Heart left ventricle (tissue), 16 donors: ENCODE data around the gene PRCC. TPM values are rescaled to one million over a fixed set of nuclear protein-coding genes. Genes with fewer than 3 reads are reported as not detected.

Experiments used
- ATAC-seq, 4 donors: fragments of 200-7000 bp; cut with Tn5 transposase; one replicate each; pipeline ENCODE4 v1.9.1; 2020 to 2022; ENCODE audit warnings: moderate library complexity in 4 of 4, mild to moderate bottlenecking in 3 of 4, moderate number of reproducible peaks in 1 of 4
- DNase-seq, 5 donors: peaks; one replicate each; pipeline ENCODE4 v3.0.0-alpha.2; 2020
- H3K27ac ChIP-seq, 12 donors: fragments of 200-600 bp; sonication (generic) in 4 of 12; one replicate each; pipeline versions ENCODE4 v1.5.0 to v1.8.0; 2016 to 2022; ENCODE audit warnings: mild to moderate bottlenecking in 2 of 12
- H3K27me3 ChIP-seq, 9 donors: fragments of 200-600 bp; sonication (generic) in 2 of 9; one replicate each; pipeline versions ENCODE4 v1.5.1 to v1.8.0; 2016 to 2022; ENCODE audit warnings: mild to moderate bottlenecking in 3 of 9
- H3K36me3 ChIP-seq, 9 donors: fragments of 200-600 bp; sonication (generic) in 2 of 9; one replicate each; pipeline versions ENCODE4 v1.5.0 to v1.8.0; 2018 to 2022; ENCODE audit warnings: mild to moderate bottlenecking in 2 of 9
- H3K4me1 ChIP-seq, 12 donors: fragments of 200-600 bp; sonication (generic) in 4 of 12; one replicate each; pipeline versions ENCODE4 v1.5.0 to v1.8.0; 2016 to 2022; ENCODE audit warnings: mild to moderate bottlenecking in 3 of 12
- H3K4me3 ChIP-seq, 12 donors: fragments of 200-600 bp; sonication (generic) in 4 of 12; one replicate each; pipeline versions ENCODE4 v1.5.0 to v1.8.0; 2017 to 2022; ENCODE audit warnings: mild to moderate bottlenecking in 9 of 12, moderate library complexity in 4 of 12
- H3K9me3 ChIP-seq, 12 donors: fragments of 200-600 bp; sonication (generic) in 4 of 12; one replicate each; pipeline versions ENCODE4 v1.5.0 to v1.8.0; 2016 to 2022; ENCODE audit warnings: mild to moderate bottlenecking in 1 of 12
- POLR2A ChIP-seq, 2 donors: fragments of 450-650 bp; IDR thresholded peaks; one replicate each; pipeline ENCODE4 v1.6.1; 2017; ENCODE audit warnings: antibody characterized with exemption in 2 of 2, mild to moderate bottlenecking in 2 of 2, moderate library complexity in 2 of 2
- WGBS, 4 donors: extraction: QIAGEN DNeasy Blood & Tissue Kit in 2 of 4; methylation state at CpG; one replicate each; pipeline versions ENCODE4 v1.1.5 to v1.1.7; 2013 to 2018; 5-methylcytosine and 5-hydroxymethylcytosine counted together
- intact Hi-C, 10 donors: fragments of 100-400 bp; cut with DNase I; formaldehyde crosslinking; loops; one replicate each; pipeline versions ENCODE4 v1.11.1 to v1.14.2; 2022
- polyA plus RNA-seq, 2 donors: library from polyadenylated mRNA; stranded (reverse); fragments of 200-250 nt; gene quantifications; one replicate each; pipeline ENCODE4 v1.2.3, GENCODE V29; 2013
- total RNA-seq, 9 donors: library from RNA; depleted of rRNA in 2 of 9; stranded (reverse); fragments of >200 nt in 2 of 9; fragmentation: NEBNext Ultra II Directional in 3 of 9; extraction: Animal tissue kit (Norgen Biotek cat#: 25700) in 3 of 9; gene quantifications; one replicate each; pipeline versions ENCODE4 v1.1.0 to v1.2.4, GENCODE V29; 2016 to 2023
- TF ChIP-seq, protein P1 (sequence below), 12 donors: fragments of 200-600 bp; sonication (generic) in 4 of 12; IDR thresholded peaks; one replicate each; pipeline versions ENCODE4 v1.5.0 to v1.8.0; 2018 to 2022; ENCODE audit warnings: antibody characterized with exemption in 12 of 12, mild to moderate bottlenecking in 5 of 12
- donor health status: ischemic (EF 13 %, LVEDD 7.1; RV severe dilation, severe dysfunction).
- donor health status: healthy with polysubstance abuse.
- donor health status: DM: no; HTN: yes; CAD: no.
- donor health status: DM: no; HTN: no; CAD: no.
- donor health status: ischemic (EF 25% LVEDD 6.9; RV normal size, moderate dysfunction).
- donor health status: ischemic (EF 25% LVEDD 5.7; RV mildly dilated, moderate dysfunction).
- donor health status: healthy.
- donor health status: DM: yes; HTN: yes; CAD: no.
- donor health status: ischemic (EF 35%, LVEDD 5.7; RV mildly dilated, moderate dysfunction).
- donor health status: nonischemic (EF 11% LVEDD 7.7; RV severe dilation, severe dysfunction).
- donor health status: DM: yes; HTN: yes; CAD: no.
- donor health status: PGD.
- donor health status: ischemic (EF 29% LVEDD 5.4; RV normal size, mild dysfunction).
- donor health status: nonischemic (EF 23%, LVEDD 6.1; RV moderate dilation, normal function).

PRCC gene
- total and polyA plus RNA-seq, 11 donors = 34.6 to 55.5 (median 39.0) TPM

DNA sequence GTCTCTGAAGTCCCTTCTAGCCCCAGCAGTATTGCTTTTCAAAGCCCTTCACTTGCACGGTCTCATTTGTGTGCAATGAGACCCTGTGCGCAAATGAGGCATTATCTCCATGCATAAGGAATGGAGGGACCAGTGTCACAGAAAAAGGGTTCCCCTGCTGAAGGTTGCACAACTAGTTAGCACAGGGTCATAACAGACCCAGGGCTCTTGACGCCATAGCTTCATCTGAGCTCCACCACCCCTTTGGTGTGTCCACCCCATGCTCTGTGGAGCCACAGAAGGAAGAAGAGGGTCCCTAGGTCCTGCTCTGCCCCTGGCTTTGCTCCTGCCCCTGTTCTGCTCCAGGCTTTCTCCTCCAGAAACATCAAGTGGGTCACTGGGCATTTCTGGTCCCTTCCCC lies 36.7 kb downstream of the PRCC start:
- Histone ChIP-seq H3K9me3 (no peaks in the 10 kb centered on the region), H3K27ac (no peak overlapping the region), H3K27me3 (no peaks in the 10 kb centered on the region), H3K4me1 (peaks cover 0 to 61% (median 39%) of the 10 kb centered on the region in 12 donors), H3K36me3 (peaks cover 0 to 32% (median 23%) of the 10 kb centered on the region in 9 donors), H3K4me3 (no peak overlapping the region)
- TF ChIP-seq, protein P1, sequence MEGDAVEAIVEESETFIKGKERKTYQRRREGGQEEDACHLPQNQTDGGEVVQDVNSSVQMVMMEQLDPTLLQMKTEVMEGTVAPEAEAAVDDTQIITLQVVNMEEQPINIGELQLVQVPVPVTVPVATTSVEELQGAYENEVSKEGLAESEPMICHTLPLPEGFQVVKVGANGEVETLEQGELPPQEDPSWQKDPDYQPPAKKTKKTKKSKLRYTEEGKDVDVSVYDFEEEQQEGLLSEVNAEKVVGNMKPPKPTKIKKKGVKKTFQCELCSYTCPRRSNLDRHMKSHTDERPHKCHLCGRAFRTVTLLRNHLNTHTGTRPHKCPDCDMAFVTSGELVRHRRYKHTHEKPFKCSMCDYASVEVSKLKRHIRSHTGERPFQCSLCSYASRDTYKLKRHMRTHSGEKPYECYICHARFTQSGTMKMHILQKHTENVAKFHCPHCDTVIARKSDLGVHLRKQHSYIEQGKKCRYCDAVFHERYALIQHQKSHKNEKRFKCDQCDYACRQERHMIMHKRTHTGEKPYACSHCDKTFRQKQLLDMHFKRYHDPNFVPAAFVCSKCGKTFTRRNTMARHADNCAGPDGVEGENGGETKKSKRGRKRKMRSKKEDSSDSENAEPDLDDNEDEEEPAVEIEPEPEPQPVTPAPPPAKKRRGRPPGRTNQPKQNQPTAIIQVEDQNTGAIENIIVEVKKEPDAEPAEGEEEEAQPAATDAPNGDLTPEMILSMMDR (IDR thresholded peaks at IDR 0.05) = no peak
- no peak for TF ChIP-seq POLR2A (IDR thresholded peaks at IDR 0.05)
- WGBS, 4 donors = 62 to 84% (median 77%) methylated on average over 3 of the region's 3 CpGs
- intact Hi-C loops = loop anchor here in 4 of 10 donors (5.0 to 10.0 kb wide), 2 partner anchors 58 to 121 kb away; partner anchors contain the start of genes NTRK1 (in 3 of the 4) and LRRC71 (in 1 of the 4)
- ATAC-seq (no peak), DNase-seq (peak in 1 of 5 donors; percentile 10)

GRCh38 chr1:156804572-156805243 lies 37.4 kb downstream of the PRCC start:
- H3K4me3 ChIP-seq = no peak overlapping the region
- H3K4me1 ChIP-seq = peaks cover 0 to 61% (median 39%) of the 10 kb centered on the region in 12 donors
- ATAC-seq (peak in 2 of 4 donors; percentile 19 to 22), DNase-seq (peak in 1 of 5 donors; percentile 26)
- intact Hi-C loops = loop anchor here in 4 of 10 donors (5.0 to 10.0 kb wide), 2 partner anchors 58 to 120 kb away; partner anchors contain the start of genes NTRK1 (in 3 of the 4) and LRRC71 (in 1 of the 4)
- WGBS, 4 donors = 69 to 81% (median 71%) methylated on average over 4 to 6 of the region's 6 CpGs
- peaks cover 0 to 26% (median 17%) of the 10 kb centered on the region in 9 donors for H3K36me3 ChIP-seq
- H3K27me3 ChIP-seq = no peaks in the 10 kb centered on the region
- peak overlapping the region in 1 of 12 donors; percentile 24 for H3K27ac ChIP-seq
- no peaks in the 10 kb centered on the region for H3K9me3 ChIP-seq
- no peak for TF ChIP-seq POLR2A (IDR thresholded peaks at IDR 0.05)
- TF ChIP-seq, protein P1 (IDR thresholded peaks at IDR 0.05) = no peak

DNA sequence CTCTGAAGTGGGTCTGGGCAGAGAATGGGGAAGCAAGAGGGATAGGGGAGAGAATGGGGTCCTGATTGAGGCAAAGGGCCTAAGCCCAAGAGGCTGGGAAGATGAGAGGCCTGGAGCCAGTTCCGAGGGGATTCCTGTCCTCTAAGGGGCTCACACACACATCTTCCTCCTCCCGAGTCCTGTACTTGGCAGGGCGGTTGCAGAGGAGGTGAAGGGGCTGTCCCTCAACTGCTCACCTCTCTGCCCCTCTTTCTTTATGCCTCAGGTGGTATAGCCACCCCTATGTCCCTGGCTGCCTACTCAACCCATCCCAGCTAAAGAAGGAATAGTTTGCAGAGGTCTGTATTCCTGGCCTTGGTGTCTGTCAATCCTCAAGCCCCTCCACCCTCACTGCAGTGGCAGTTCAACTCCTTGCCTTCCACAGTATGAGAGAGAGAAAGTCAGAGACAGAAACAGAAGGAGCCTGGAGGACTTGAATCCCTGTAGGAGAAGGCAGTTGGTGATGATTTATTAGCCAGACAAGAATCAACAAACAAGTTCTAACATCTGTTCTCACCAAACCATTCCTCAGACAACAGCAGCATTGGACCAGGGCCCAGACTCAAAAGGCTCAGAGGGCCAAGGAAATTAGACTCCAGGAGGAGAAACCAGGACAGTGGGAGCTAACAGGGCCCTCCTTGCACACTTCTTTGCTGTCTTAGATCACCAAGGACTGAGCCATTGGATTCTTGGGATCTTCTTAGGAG lies 38.6 kb downstream of the PRCC start:
- peak in 3 of 4 donors; percentile 9 to 57 (median 38) for ATAC-seq
- DNase-seq = peak in 4 of 5 donors; percentile 55 to 75 (median 65)
- no peaks in the 10 kb centered on the region for H3K9me3 ChIP-seq
- peak overlapping the region in 11 of 12 donors; percentile 5 to 58 (median 36) for H3K27ac ChIP-seq
- no peak for TF ChIP-seq POLR2A (IDR thresholded peaks at IDR 0.05)
- TF ChIP-seq, protein P1 (IDR thresholded peaks at IDR 0.05) = no peak
- no peak overlapping the region for H3K4me3 ChIP-seq
- H3K27me3 ChIP-seq = no peaks in the 10 kb centered on the region
- H3K36me3 ChIP-seq = peaks cover 0 to 13% (median 5%) of the 10 kb centered on the region in 9 donors
- 78 to 93% (median 85%) methylated on average over 3 of the region's 3 CpGs for WGBS, 4 donors
- intact Hi-C loops = loop anchor here in 1 of 10 donors (10.0 kb wide), 1 partner anchor 119 kb away; the partner anchor contains the start of gene LRRC71
- H3K4me1 ChIP-seq = peaks cover 0 to 50% (median 33%) of the 10 kb centered on the region in 12 donors
